ENCODE results near the gene MAP2K6. TPM values are rescaled to one million over a fixed set of nuclear protein-coding genes. Genes with fewer than 3 reads are reported as not detected.

The MAP2K6 gene
- total RNA-seq, 1 experiment from 2014 or later: 43.0 TPM

DNA sequence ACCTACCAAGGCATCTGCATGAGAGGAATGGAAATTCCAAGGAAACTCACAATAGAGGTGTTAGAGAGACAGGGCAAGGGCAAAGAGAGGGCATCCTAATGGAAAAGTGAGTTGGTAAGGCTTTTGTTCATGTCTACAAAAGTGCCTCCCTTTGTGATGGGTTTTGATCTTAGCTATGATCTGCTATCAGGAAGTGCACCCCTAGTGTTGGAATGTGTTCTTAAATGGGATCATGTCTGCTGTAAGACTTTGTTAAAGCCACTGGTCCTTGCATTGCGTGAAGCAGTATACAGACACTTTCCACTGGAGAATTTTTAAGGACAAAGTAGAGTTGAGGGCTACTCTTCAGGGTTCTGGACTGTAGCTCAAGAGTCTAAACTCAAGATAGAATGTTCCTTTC, 92.0 kb downstream of the MAP2K6 start (continued):
- no peak for TF ChIP-seq KAT7 (CRISPR knock-in tag; IDR thresholded peaks at IDR 0.05; ENCODE audit: borderline replicate concordance)
- TF ChIP-seq, protein P1, sequence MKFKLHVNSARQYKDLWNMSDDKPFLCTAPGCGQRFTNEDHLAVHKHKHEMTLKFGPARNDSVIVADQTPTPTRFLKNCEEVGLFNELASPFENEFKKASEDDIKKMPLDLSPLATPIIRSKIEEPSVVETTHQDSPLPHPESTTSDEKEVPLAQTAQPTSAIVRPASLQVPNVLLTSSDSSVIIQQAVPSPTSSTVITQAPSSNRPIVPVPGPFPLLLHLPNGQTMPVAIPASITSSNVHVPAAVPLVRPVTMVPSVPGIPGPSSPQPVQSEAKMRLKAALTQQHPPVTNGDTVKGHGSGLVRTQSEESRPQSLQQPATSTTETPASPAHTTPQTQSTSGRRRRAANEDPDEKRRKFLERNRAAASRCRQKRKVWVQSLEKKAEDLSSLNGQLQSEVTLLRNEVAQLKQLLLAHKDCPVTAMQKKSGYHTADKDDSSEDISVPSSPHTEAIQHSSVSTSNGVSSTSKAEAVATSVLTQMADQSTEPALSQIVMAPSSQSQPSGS (CRISPR knock-in tag; IDR thresholded peaks at IDR 0.05; ENCODE audit: borderline replicate concordance, low read depth): no peak

DNA sequence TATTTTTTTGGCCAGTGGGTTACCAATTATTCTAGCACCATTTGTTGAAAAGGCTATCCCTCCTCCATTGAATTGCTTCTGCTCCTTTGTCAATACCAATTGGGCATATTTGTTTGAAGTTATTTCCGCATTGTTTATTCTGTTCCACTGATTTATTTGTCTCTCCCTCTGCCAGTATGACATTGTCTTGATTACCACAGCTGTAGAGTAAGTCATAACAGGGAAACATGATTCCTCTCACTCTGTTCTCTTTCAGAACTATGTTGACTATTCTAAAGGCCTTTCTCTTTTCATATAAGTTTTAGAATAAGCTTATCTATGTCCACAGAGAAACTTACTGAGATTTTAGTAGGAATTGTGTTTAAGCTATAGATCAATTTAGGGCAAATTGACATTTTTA, 94.3 kb downstream of the MAP2K6 start:
- TF ChIP-seq NFYB (CRISPR knock-in tag; conservative IDR thresholded peaks at IDR 0.05; ENCODE audit: low read depth) (no peak), TCF7 (CRISPR knock-in tag; IDR thresholded peaks at IDR 0.05; ENCODE audit: low read depth) (no peak), EMX1 (CRISPR knock-in tag; IDR thresholded peaks at IDR 0.05) (no peak), HMGA2 (CRISPR knock-in tag; IDR thresholded peaks at IDR 0.05) (no peak), SMAD3 (CRISPR knock-in tag; IDR thresholded peaks at IDR 0.05; ENCODE audit: borderline replicate concordance) (no peak), MYBL2 (CRISPR knock-in tag; IDR thresholded peaks at IDR 0.05) (no peak), ZNF121 (CRISPR knock-in tag; IDR thresholded peaks at IDR 0.05) (no peak), CREB1 (CRISPR knock-in tag; IDR thresholded peaks at IDR 0.05) (no peak), NR2C2 (CRISPR knock-in tag; IDR thresholded peaks at IDR 0.05) (no peak)
- TF ChIP-seq, protein P2, sequence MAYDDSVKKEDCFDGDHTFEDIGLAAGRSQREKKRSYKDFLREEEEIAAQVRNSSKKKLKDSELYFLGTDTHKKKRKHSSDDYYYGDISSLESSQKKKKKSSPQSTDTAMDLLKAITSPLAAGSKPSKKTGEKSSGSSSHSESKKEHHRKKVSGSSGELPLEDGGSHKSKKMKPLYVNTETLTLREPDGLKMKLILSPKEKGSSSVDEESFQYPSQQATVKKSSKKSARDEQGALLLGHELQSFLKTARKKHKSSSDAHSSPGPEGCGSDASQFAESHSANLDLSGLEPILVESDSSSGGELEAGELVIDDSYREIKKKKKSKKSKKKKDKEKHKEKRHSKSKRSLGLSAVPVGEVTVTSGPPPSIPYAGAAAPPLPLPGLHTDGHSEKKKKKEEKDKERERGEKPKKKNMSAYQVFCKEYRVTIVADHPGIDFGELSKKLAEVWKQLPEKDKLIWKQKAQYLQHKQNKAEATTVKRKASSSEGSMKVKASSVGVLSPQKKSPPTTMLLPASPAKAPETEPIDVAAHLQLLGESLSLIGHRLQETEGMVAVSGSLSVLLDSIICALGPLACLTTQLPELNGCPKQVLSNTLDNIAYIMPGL (CRISPR knock-in tag; IDR thresholded peaks at IDR 0.05): no peak
- TF ChIP-seq, protein P3, sequence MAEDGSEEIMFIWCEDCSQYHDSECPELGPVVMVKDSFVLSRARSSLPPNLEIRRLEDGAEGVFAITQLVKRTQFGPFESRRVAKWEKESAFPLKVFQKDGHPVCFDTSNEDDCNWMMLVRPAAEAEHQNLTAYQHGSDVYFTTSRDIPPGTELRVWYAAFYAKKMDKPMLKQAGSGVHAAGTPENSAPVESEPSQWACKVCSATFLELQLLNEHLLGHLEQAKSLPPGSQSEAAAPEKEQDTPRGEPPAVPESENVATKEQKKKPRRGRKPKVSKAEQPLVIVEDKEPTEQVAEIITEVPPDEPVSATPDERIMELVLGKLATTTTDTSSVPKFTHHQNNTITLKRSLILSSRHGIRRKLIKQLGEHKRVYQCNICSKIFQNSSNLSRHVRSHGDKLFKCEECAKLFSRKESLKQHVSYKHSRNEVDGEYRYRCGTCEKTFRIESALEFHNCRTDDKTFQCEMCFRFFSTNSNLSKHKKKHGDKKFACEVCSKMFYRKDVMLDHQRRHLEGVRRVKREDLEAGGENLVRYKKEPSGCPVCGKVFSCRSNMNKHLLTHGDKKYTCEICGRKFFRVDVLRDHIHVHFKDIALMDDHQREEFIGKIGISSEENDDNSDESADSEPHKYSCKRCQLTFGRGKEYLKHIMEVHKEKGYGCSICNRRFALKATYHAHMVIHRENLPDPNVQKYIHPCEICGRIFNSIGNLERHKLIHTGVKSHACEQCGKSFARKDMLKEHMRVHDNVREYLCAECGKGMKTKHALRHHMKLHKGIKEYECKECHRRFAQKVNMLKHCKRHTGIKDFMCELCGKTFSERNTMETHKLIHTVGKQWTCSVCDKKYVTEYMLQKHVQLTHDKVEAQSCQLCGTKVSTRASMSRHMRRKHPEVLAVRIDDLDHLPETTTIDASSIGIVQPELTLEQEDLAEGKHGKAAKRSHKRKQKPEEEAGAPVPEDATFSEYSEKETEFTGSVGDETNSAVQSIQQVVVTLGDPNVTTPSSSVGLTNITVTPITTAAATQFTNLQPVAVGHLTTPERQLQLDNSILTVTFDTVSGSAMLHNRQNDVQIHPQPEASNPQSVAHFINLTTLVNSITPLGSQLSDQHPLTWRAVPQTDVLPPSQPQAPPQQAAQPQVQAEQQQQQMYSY (CRISPR knock-in tag; IDR thresholded peaks at IDR 0.05): no peak
- TF ChIP-seq, protein P4, sequence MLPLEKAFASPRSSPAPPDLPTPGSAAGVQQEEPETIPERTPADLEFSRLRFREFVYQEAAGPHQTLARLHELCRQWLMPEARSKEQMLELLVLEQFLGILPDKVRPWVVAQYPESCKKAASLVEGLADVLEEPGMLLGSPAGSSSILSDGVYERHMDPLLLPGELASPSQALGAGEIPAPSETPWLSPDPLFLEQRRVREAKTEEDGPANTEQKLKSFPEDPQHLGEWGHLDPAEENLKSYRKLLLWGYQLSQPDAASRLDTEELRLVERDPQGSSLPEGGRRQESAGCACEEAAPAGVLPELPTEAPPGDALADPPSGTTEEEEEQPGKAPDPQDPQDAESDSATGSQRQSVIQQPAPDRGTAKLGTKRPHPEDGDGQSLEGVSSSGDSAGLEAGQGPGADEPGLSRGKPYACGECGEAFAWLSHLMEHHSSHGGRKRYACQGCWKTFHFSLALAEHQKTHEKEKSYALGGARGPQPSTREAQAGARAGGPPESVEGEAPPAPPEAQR (CRISPR knock-in tag; IDR thresholded peaks at IDR 0.05): no peak
- TF ChIP-seq, protein P5, sequence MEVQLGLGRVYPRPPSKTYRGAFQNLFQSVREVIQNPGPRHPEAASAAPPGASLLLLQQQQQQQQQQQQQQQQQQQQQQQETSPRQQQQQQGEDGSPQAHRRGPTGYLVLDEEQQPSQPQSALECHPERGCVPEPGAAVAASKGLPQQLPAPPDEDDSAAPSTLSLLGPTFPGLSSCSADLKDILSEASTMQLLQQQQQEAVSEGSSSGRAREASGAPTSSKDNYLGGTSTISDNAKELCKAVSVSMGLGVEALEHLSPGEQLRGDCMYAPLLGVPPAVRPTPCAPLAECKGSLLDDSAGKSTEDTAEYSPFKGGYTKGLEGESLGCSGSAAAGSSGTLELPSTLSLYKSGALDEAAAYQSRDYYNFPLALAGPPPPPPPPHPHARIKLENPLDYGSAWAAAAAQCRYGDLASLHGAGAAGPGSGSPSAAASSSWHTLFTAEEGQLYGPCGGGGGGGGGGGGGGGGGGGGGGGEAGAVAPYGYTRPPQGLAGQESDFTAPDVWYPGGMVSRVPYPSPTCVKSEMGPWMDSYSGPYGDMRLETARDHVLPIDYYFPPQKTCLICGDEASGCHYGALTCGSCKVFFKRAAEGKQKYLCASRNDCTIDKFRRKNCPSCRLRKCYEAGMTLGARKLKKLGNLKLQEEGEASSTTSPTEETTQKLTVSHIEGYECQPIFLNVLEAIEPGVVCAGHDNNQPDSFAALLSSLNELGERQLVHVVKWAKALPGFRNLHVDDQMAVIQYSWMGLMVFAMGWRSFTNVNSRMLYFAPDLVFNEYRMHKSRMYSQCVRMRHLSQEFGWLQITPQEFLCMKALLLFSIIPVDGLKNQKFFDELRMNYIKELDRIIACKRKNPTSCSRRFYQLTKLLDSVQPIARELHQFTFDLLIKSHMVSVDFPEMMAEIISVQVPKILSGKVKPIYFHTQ (CRISPR knock-in tag; IDR thresholded peaks at IDR 0.05): no peak
- TF ChIP-seq, protein P6, sequence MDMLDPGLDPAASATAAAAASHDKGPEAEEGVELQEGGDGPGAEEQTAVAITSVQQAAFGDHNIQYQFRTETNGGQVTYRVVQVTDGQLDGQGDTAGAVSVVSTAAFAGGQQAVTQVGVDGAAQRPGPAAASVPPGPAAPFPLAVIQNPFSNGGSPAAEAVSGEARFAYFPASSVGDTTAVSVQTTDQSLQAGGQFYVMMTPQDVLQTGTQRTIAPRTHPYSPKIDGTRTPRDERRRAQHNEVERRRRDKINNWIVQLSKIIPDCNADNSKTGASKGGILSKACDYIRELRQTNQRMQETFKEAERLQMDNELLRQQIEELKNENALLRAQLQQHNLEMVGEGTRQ (CRISPR knock-in tag; IDR thresholded peaks at IDR 0.05): no peak
- TF ChIP-seq, protein P7, sequence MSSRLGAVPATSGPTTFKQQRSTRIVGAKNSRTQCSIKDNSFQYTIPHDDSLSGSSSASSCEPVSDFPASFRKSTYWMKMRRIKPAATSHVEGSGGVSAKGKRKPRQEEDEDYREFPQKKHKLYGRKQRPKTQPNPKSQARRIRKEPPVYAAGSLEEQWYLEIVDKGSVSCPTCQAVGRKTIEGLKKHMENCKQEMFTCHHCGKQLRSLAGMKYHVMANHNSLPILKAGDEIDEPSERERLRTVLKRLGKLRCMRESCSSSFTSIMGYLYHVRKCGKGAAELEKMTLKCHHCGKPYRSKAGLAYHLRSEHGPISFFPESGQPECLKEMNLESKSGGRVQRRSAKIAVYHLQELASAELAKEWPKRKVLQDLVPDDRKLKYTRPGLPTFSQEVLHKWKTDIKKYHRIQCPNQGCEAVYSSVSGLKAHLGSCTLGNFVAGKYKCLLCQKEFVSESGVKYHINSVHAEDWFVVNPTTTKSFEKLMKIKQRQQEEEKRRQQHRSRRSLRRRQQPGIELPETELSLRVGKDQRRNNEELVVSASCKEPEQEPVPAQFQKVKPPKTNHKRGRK (CRISPR knock-in tag; IDR thresholded peaks at IDR 0.05; ENCODE audit: borderline replicate concordance): no peak
- TF ChIP-seq, protein P8, sequence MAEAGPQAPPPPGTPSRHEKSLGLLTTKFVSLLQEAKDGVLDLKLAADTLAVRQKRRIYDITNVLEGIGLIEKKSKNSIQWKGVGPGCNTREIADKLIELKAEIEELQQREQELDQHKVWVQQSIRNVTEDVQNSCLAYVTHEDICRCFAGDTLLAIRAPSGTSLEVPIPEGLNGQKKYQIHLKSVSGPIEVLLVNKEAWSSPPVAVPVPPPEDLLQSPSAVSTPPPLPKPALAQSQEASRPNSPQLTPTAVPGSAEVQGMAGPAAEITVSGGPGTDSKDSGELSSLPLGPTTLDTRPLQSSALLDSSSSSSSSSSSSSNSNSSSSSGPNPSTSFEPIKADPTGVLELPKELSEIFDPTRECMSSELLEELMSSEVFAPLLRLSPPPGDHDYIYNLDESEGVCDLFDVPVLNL (CRISPR knock-in tag; IDR thresholded peaks at IDR 0.05; ENCODE audit: borderline replicate concordance, low read depth): no peak
- TF ChIP-seq, protein P9, sequence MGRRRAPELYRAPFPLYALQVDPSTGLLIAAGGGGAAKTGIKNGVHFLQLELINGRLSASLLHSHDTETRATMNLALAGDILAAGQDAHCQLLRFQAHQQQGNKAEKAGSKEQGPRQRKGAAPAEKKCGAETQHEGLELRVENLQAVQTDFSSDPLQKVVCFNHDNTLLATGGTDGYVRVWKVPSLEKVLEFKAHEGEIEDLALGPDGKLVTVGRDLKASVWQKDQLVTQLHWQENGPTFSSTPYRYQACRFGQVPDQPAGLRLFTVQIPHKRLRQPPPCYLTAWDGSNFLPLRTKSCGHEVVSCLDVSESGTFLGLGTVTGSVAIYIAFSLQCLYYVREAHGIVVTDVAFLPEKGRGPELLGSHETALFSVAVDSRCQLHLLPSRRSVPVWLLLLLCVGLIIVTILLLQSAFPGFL (CRISPR knock-in tag; IDR thresholded peaks at IDR 0.05; ENCODE audit: borderline replicate concordance): no peak
- no peak overlapping the region for H3K27ac Mint-ChIP-seq

More for the DNA sequence above, 94.3 kb downstream of the MAP2K6 start:
- CTCF ChIA-PET: no interaction called here
- ATAC-seq (no peak), DNase-seq (ENCODE audit: low spot score) (no peak)
- POLR2A ChIA-PET: no interaction called here
- no peaks in the 10 kb centered on the region for H3K27me3 Mint-ChIP-seq (ENCODE audit: low read depth)
- no peaks in the 10 kb centered on the region for H3K9me3 Mint-ChIP-seq
- no peak overlapping the region for H3K4me3 Mint-ChIP-seq
- peaks cover 3% of the 10 kb centered on the region for H3K36me3 Mint-ChIP-seq
- H3K4me1 Mint-ChIP-seq: peaks cover 37% of the 10 kb centered on the region
